Upper lobe of left lung (tissue), 6 donors: ENCODE results near the gene SLC35F3. TPM values are rescaled to one million over a fixed set of nuclear protein-coding genes. Genes with fewer than 3 reads are reported as not detected.
A peak's percentile ranks its signal among the peaks of the same experiment; 100 is the strongest.

Experiments
- ATAC-seq, 2 donors: fragments of 200-7000 bp; cut with Tn5 transposase; one replicate each; pipeline ENCODE4 v1.9.1; 2022; ENCODE audit warnings: mild to moderate bottlenecking in 2 of 2, moderate library complexity in 2 of 2; ENCODE audit not compliant: low FRiP score in 2 of 2
- DNase-seq, 2 donors: peaks; one replicate each; pipeline ENCODE4 v3.0.0-alpha.2; 2019 to 2020
- H3K27ac ChIP-seq, 4 donors: fragments of 200-600 bp; sonication (generic); one replicate each; pipeline ENCODE4 v1.5.1; 2016 to 2019
- H3K27me3 ChIP-seq, 4 donors: fragments of 200-600 bp; sonication (generic); one replicate each; pipeline ENCODE4 v1.5.1; 2017 to 2019
- H3K36me3 ChIP-seq, 4 donors: fragments of 200-600 bp; sonication (generic); one replicate each; pipeline ENCODE4 v1.5.1; 2016 to 2019
- H3K4me1 ChIP-seq, 4 donors: fragments of 200-600 bp; sonication (generic); one replicate each; pipeline ENCODE4 v1.5.1; 2018 to 2019
- H3K4me3 ChIP-seq, 4 donors: fragments of 200-600 bp; sonication (generic); one replicate each; pipeline ENCODE4 v1.5.1; 2017 to 2019; ENCODE audit warnings: mild to moderate bottlenecking in 2 of 4, moderate library complexity in 1 of 4
- H3K9me3 ChIP-seq, 4 donors: fragments of 200-600 bp; sonication (generic); one replicate each; pipeline ENCODE4 v1.5.1; 2018 to 2019
- EP300 ChIP-seq, 4 donors: sonication (generic); formaldehyde crosslinking; IDR thresholded peaks; one replicate each; pipeline ENCODE4 v1.5.1; 2017; ENCODE audit warnings: antibody characterized with exemption in 4 of 4, control low read depth in 2 of 4
- POLR2A ChIP-seq, 4 donors: fragments of 450-650 bp; IDR thresholded peaks; one replicate each; pipeline ENCODE4 v1.5.1; 2016 to 2017; ENCODE audit warnings: antibody characterized with exemption in 4 of 4, mild to moderate bottlenecking in 2 of 4
- POLR2AphosphoS5 ChIP-seq, 2 donors: sonication (generic); formaldehyde crosslinking; IDR thresholded peaks; one replicate each; pipeline ENCODE4 v1.5.1; 2017; ENCODE audit warnings: antibody characterized with exemption in 2 of 2
- WGBS, 2 donors: methylation state at CpG; one replicate each; pipeline ENCODE4 v1.1.5; 2017 to 2018; 5-methylcytosine and 5-hydroxymethylcytosine counted together
- total RNA-seq, 6 donors: library from RNA; depleted of rRNA in 4 of 6; stranded (reverse); fragments of >200 nt in 4 of 6; gene quantifications; one replicate each; pipeline versions ENCODE4 v1.1.0 to v1.2.1, GENCODE V29; 2016 to 2021
- TF ChIP-seq, protein P1 (sequence below), 6 experiments: fragments of 450-650 bp in 4 of 6; fragments of 200-600 bp in 2 of 6; sonication (generic) in 2 of 6; IDR thresholded peaks; one replicate each; pipeline ENCODE4 v1.5.1; 2016 to 2019; ENCODE audit warnings: antibody characterized with exemption in 6 of 6
- donor health status: DM: no; HTN: no; CAD: no; lungs with moderate emphysema.
- donor health status: DM: no; HTN: yes; CAD: no; lungs with severe emphysema.

The SLC35F3 gene
- total RNA-seq, 6 donors from 2014 or later, result 0.30 to 1.7 (median 0.40) TPM; not detected in 1

DNA sequence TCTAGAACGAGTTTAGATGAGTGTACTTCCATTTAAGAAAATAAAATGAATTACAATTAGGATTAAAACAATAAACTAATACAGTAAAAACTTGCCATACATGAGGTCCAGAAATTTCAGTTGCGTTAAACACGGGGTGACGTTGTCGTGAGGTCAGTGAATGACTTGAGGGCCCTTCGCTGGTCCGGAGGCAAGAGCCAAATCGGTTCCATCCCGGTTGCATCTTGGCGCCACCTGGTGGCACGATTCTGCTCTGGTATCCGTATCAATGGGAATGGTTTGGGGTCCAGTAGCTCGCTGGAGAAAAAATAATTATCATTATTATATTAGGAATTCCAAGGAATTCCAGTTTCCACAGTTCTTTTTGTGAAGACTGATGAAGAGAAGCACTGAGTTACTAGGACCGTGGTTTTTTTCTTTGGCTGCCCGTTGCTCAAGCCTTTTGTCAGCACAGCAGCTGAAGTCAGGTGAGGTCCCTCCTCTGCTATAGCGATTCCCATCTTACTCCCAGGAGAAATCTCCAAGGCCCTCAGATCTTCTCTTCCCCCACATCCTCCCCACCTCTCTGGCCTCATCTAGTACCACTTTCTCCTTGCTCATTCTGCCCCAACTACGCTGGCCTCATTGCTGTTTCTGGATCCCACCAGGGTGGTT, 161.4 kb downstream of the SLC35F3 start:
- TF ChIP-seq, protein P1, sequence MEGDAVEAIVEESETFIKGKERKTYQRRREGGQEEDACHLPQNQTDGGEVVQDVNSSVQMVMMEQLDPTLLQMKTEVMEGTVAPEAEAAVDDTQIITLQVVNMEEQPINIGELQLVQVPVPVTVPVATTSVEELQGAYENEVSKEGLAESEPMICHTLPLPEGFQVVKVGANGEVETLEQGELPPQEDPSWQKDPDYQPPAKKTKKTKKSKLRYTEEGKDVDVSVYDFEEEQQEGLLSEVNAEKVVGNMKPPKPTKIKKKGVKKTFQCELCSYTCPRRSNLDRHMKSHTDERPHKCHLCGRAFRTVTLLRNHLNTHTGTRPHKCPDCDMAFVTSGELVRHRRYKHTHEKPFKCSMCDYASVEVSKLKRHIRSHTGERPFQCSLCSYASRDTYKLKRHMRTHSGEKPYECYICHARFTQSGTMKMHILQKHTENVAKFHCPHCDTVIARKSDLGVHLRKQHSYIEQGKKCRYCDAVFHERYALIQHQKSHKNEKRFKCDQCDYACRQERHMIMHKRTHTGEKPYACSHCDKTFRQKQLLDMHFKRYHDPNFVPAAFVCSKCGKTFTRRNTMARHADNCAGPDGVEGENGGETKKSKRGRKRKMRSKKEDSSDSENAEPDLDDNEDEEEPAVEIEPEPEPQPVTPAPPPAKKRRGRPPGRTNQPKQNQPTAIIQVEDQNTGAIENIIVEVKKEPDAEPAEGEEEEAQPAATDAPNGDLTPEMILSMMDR (IDR thresholded peaks at IDR 0.05), result peak; percentile 33 to 68 (median 55)
- TF ChIP-seq POLR2AphosphoS5 (IDR thresholded peaks at IDR 0.05), result no peak
- no peaks in the 10 kb centered on the region for H3K4me1 ChIP-seq
- ATAC-seq (peak in 1 of 2 donors; percentile 83), DNase-seq (peak in 1 of 2 donors; percentile 75)
- WGBS, 2 donors, result 22 to 24% methylated on average over 17 of the region's 17 CpGs
- H3K27me3 ChIP-seq, result no peaks in the 10 kb centered on the region
- H3K9me3 ChIP-seq, result no peaks in the 10 kb centered on the region
- H3K27ac ChIP-seq, result no peak overlapping the region
- no peaks in the 10 kb centered on the region for H3K36me3 ChIP-seq
- H3K4me3 ChIP-seq, result no peak overlapping the region

DNA sequence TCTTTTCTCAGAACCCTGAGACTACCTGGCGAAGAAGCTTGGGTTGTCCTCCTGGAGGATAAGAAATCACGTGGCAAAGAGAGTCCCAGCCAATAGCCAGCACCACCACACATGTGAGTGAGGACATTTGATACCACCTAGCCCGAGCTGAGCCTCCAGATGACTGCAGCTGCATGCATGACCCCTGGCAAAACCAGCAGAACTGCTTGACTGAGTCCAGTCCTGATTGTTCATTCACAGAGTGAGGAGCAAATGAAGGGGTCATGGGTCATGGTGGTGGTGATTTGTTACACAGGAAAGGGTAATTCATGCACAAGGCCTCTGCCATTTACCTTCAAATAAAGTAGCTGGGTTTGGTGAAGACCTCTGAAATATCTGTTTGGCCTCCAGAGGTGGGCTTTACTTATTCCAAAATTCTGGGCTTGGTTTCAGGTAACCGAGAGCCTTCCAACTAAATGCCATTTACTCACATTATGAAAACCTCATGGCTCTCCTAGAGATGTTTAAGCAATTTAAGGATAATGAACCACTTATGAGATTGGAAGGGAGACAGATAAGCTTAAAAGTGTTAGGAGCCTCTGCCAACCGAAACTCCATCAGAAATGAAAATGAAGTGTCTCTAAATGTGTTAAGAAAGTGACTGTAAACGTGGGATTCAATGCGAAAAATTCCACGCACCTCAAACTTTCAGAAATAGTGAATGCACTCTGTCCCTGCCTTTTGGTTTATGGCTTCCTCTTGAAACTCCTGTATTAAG, 163.3 kb downstream of the SLC35F3 start:
- 64 to 78% methylated on average over 8 of the region's 8 CpGs for WGBS, 2 donors
- H3K4me3 ChIP-seq, result no peak overlapping the region
- TF ChIP-seq POLR2A (IDR thresholded peaks at IDR 0.05) (no peak), EP300 (IDR thresholded peaks at IDR 0.05) (no peak), POLR2AphosphoS5 (IDR thresholded peaks at IDR 0.05) (no peak)
- TF ChIP-seq, protein P1 (IDR thresholded peaks at IDR 0.05), result no peak
- no peaks in the 10 kb centered on the region for H3K4me1 ChIP-seq
- H3K9me3 ChIP-seq, result no peaks in the 10 kb centered on the region
- DNase-seq (no peak), ATAC-seq (no peak)
- no peaks in the 10 kb centered on the region for H3K27me3 ChIP-seq
- no peaks in the 10 kb centered on the region for H3K36me3 ChIP-seq
- no peak overlapping the region for H3K27ac ChIP-seq

DNA sequence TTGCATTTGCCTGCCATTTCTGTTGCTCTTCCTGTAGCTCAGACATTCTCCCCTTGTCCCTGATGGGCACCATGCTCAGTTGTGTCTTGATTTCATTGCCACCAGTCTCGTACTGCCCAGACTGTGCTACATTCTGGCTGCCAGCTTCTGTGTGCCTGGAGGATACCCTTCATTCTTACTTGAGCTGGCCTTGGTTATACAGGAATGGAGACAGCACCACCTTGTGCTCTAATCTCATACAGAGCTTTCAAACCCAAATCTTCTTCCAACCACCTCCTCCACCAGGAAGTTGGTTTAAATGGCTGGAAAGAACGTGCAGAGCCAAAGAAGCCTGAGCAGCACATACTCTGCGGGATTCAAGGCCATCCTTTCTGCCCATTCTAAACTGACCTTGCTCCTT, 165.3 kb downstream of the SLC35F3 start:
- H3K36me3 ChIP-seq, result no peaks in the 10 kb centered on the region
- 72 to 81% methylated on average over 3 of the region's 3 CpGs for WGBS, 2 donors
- TF ChIP-seq, protein P1 (IDR thresholded peaks at IDR 0.05), result no peak
- TF ChIP-seq POLR2AphosphoS5 (IDR thresholded peaks at IDR 0.05) (no peak), EP300 (IDR thresholded peaks at IDR 0.05) (no peak), POLR2A (IDR thresholded peaks at IDR 0.05) (no peak)
- no peak overlapping the region for H3K4me3 ChIP-seq
- no peaks in the 10 kb centered on the region for H3K4me1 ChIP-seq
- ATAC-seq (no peak), DNase-seq (no peak)
- no peak overlapping the region for H3K27ac ChIP-seq
- peaks cover 0 to 4% (median 0%) of the 10 kb centered on the region in 4 donors for H3K9me3 ChIP-seq
- no peaks in the 10 kb centered on the region for H3K27me3 ChIP-seq

DNA sequence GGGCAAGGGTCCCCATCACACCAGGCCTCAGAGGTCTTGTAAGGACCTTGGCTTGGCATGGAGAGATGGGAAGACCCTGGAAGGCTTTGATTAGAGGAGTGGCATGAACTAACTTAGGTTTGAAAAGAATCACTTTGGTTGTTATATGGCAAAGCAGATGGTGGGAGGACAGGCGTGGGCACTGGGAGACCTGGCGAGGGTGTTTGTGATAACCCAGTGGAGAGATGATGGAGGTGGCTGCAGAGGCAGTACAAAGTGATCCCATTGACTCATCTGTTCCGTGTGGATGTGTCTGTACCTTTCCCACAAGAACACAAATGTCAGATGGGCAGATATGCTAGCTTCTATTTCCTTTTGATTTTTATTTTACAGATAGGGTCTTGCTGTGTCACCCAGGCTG, 168.3 kb downstream of the SLC35F3 start:
- Histone ChIP-seq H3K4me1 (no peaks in the 10 kb centered on the region), H3K9me3 (peaks cover 0 to 4% (median 0%) of the 10 kb centered on the region in 4 donors), H3K4me3 (no peak overlapping the region), H3K27me3 (no peaks in the 10 kb centered on the region), H3K36me3 (no peaks in the 10 kb centered on the region), H3K27ac (no peak overlapping the region)
- 77 to 88% methylated on average over 3 of the region's 3 CpGs for WGBS, 2 donors
- TF ChIP-seq, protein P1 (IDR thresholded peaks at IDR 0.05), result no peak
- TF ChIP-seq POLR2A (IDR thresholded peaks at IDR 0.05), result no peak
- TF ChIP-seq EP300 (IDR thresholded peaks at IDR 0.05), result no peak
- TF ChIP-seq POLR2AphosphoS5 (IDR thresholded peaks at IDR 0.05), result no peak
- no peak for ATAC-seq
- DNase-seq, result no peak
